ENCODE measurements around the gene GULP1.

Gene GULP1

GRCh38 chr2:188631037-188631809, 339.5 kb downstream of the GULP1 start:
- Mint-ChIP-seq H3K27ac (no peak overlapping the region), H3K4me3 (no peak overlapping the region)
- no peak for DNase-seq (ENCODE audit: low spot score)

GRCh38 chr2:188634656-188635055, 343.0 kb downstream of the GULP1 start:
- H3K4me3 Mint-ChIP-seq: no peak overlapping the region
- no peak for DNase-seq (ENCODE audit: low spot score)
- no peaks in the 10 kb centered on the region for H3K9me3 Mint-ChIP-seq
- H3K27me3 Mint-ChIP-seq (ENCODE audit: low read depth): no peaks in the 10 kb centered on the region
- no peaks in the 10 kb centered on the region for H3K36me3 Mint-ChIP-seq (ENCODE audit: low read depth)
- no peaks in the 10 kb centered on the region for H3K4me1 Mint-ChIP-seq (ENCODE audit: low read depth)
- H3K27ac Mint-ChIP-seq: no peak overlapping the region

More at GRCh38 chr2:188631037-188631809, 339.5 kb downstream of the GULP1 start:
- no peaks in the 10 kb centered on the region for H3K4me1 Mint-ChIP-seq (ENCODE audit: low read depth)
- H3K9me3 Mint-ChIP-seq: no peaks in the 10 kb centered on the region
- H3K36me3 Mint-ChIP-seq (ENCODE audit: low read depth): no peaks in the 10 kb centered on the region
- no peaks in the 10 kb centered on the region for H3K27me3 Mint-ChIP-seq (ENCODE audit: low read depth)
